ENCODE data around the gene SHISAL2A. TPM values are rescaled to one million over a fixed set of nuclear protein-coding genes. Genes with fewer than 3 reads are reported as not detected.

SHISAL2A gene
- total and polyA plus RNA-seq, 12 donors = 0.11 to 1.9 (median 0.55) TPM; not detected in 3

GRCh38 chr1:52670604-52671003 lies 37.6 kb downstream of the SHISAL2A start:
- Histone ChIP-seq H3K36me3 (replicated peaks in 1 of 2) (no peaks in the 10 kb centered on the region), H3K9me3 (replicated peaks in 1 of 3) (no peaks in the 10 kb centered on the region), H3K27ac (no peak overlapping the region), H3K27me3 (no peaks in the 10 kb centered on the region), H3K4me1 (replicated peaks in 1 of 2) (no peaks in the 10 kb centered on the region), H3K4me3 (no peak overlapping the region)
- TF ChIP-seq POLR2A (IDR thresholded peaks at IDR 0.05) = no peak
- no peak for TF ChIP-seq CTCF (IDR thresholded peaks at IDR 0.05)
- intact Hi-C loops (cut with DNase I) = no loop called here
- WGBS, 4 donors = 77 to 90% (median 80%) methylated on average over 2 of the region's 2 CpGs
- DNase-seq = no peak

GRCh38 chr1:52672946-52673345 lies 40.0 kb downstream of the SHISAL2A start:
- H3K27me3 ChIP-seq = no peaks in the 10 kb centered on the region
- intact Hi-C loops (cut with DNase I) = no loop called here
- no peaks in the 10 kb centered on the region for H3K9me3 ChIP-seq (replicated peaks in 1 of 3)
- H3K4me1 ChIP-seq (replicated peaks in 1 of 2) = peaks cover 0 to 18% of the 10 kb centered on the region in 2 donors
- H3K4me3 ChIP-seq = no peak overlapping the region
- no peak overlapping the region for H3K27ac ChIP-seq
- no peaks in the 10 kb centered on the region for H3K36me3 ChIP-seq (replicated peaks in 1 of 2)
- DNase-seq = no peak
- no peak for TF ChIP-seq CTCF (IDR thresholded peaks at IDR 0.05)
- no peak for TF ChIP-seq POLR2A (IDR thresholded peaks at IDR 0.05)
- 38 to 80% (median 53%) methylated on average over 1 of the region's 1 CpG; no CpG with 5 or more reads in 1 of the 4 donors for WGBS, 4 donors

DNA sequence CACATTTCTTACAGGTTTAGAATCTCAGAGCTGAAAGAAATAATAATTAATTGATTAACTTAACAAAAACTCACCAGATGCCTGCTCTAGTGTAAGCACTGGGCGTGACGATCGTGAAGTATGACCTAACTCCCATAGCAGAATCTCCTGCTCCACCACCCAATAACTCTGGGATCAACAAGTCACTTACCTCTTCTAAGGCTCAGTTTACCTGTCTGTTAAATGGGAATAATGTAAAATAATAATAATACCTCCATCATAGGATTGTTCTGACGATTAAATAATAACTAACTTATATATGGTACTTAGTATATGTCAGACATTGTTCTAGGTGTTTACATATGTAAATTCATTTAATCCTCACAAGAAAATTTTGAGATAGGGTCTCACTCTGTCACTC lies 40.5 kb downstream of the SHISAL2A start:
- no peak for DNase-seq
- peaks cover 0 to 18% of the 10 kb centered on the region in 2 donors for H3K4me1 ChIP-seq (replicated peaks in 1 of 2)
- no peak for TF ChIP-seq CTCF (IDR thresholded peaks at IDR 0.05)
- no peak for TF ChIP-seq POLR2A (IDR thresholded peaks at IDR 0.05)
- no peaks in the 10 kb centered on the region for H3K9me3 ChIP-seq (replicated peaks in 1 of 3)
- H3K36me3 ChIP-seq (replicated peaks in 1 of 2) = no peaks in the 10 kb centered on the region
- no peak overlapping the region for H3K27ac ChIP-seq
- 87 to 93% (median 90%) methylated on average over 4 of the region's 4 CpGs for WGBS, 4 donors
- H3K27me3 ChIP-seq = no peaks in the 10 kb centered on the region
- H3K4me3 ChIP-seq = no peak overlapping the region
- intact Hi-C loops (cut with DNase I) = no loop called here

DNA sequence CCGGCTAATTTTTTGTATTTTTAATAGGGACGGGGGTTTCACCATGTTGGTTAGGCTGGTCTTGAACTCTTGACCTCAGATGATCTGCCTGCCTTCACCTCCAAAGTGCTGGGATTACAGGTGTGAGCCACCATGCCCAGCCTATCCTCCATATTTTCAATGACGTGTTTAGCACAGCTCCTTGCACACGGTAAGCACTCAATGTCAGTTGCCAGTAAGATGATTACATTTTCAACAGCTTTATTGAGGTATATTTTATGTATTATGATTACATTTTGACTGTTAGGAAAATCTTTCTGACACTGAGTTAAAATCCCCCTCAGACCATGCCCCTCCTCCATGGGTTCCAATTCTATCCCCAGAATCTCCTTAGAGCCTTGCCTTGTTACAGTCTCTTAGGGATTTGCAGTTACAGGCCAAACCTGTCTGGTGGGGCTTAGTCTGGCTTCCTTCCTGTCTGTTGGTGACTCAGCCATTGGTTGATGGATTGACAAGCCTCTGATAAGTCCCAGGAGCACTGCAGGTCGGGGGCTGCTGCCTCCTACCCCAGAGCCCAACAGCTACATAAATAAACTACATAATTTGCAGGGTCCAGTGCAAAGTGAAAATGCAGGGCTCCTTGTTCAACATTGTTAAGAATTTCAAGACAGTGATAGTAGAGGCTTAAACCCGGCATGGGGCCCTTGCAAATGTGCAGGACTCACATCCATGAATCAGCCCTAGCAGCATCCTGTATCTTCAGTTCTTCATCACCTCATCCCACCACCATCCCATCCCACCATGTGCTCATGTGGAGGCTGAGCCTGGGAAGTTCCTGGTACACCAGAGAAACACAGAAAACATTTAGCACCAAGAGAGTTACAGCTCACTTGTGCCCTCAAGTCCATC lies 41.8 kb downstream of the SHISAL2A start:
- Histone ChIP-seq H3K27me3 (no peaks in the 10 kb centered on the region), H3K36me3 (replicated peaks in 1 of 2) (no peaks in the 10 kb centered on the region), H3K9me3 (replicated peaks in 1 of 3) (no peaks in the 10 kb centered on the region), H3K4me3 (no peak overlapping the region), H3K4me1 (replicated peaks in 1 of 2) (peaks cover 0 to 18% of the 10 kb centered on the region in 2 donors), H3K27ac (no peak overlapping the region)
- TF ChIP-seq CTCF (IDR thresholded peaks at IDR 0.05) (no peak), POLR2A (IDR thresholded peaks at IDR 0.05) (no peak)
- intact Hi-C loops (cut with DNase I) = no loop called here
- DNase-seq = no peak
- 67 to 97% (median 75%) methylated on average over 5 to 6 of the region's 6 CpGs for WGBS, 4 donors

All from adrenal gland (tissue), 12 donors.